HG03342 (cell line): Measurements from ENCODE around the gene CCL19.

Source experiments
- ATAC-seq: cut with Tn5 transposase; IDR thresholded peaks from one replicate; pipeline ENCODE4 v1.9.1; 2021; ENCODE audit warnings: mild to moderate bottlenecking, moderate library complexity; ENCODE audit not compliant: unreplicated experiment

CCL19 gene

DNA sequence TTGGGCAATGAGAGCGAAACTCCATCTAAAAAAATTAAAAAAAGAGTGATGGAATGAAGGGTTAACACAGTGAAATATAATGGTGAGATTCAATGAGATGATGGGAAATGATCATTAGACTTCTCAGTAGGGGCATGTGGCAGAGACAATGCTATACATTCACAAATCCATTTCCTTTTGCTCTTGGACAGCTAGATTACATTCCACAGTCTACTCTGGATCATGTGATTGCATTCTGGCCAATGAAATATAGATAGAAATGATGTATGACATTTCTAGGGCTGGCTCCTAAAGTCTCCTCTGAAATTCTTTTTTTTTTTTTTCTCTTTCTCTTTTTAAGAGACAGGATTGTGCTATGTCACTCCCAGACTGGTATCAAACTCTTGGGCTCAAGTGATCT lies 48.4 kb downstream of the CCL19 start:
- ATAC-seq: no peak
